Liver (tissue), 9 donors: Measurements from ENCODE around the gene IQSEC1. TPM values are rescaled to one million over a fixed set of nuclear protein-coding genes. Genes with fewer than 3 reads are reported as not detected.

Experiments
- DNase-seq: peaks from one replicate; pipeline ENCODE4 v3.0.0-alpha.2; 2017; ENCODE audit warnings: low spot score
- H3K27ac ChIP-seq, 2 donors: one replicate each; pipeline ENCODE4 v1.7.0; 2013; ENCODE audit warnings: inconsistent platforms in 2 of 2, low read length in 2 of 2, control low read depth in 1 of 2, low read depth in 1 of 2, mild to moderate bottlenecking in 1 of 2
- H3K27me3 ChIP-seq, 4 donors: one replicate each; pipeline versions ENCODE4 v1.6.1 to v1.7.0; 2013; ENCODE audit warnings: low read length in 3 of 4, inconsistent platforms in 1 of 4, mild to moderate bottlenecking in 1 of 4, moderate library complexity in 1 of 4; ENCODE audit not compliant: control insufficient read depth in 4 of 4, insufficient read depth in 4 of 4
- H3K36me3 ChIP-seq, 4 donors: one replicate each; pipeline versions ENCODE4 v1.6.1 to v1.7.0; 2013; ENCODE audit warnings: low read length in 3 of 4, mild to moderate bottlenecking in 3 of 4, low read depth in 1 of 4, moderate library complexity in 1 of 4; ENCODE audit not compliant: control insufficient read depth in 4 of 4, insufficient read depth in 3 of 4
- H3K4me1 ChIP-seq, 4 donors: one replicate each; pipeline versions ENCODE4 v1.6.1 to v1.7.0; 2013; ENCODE audit warnings: low read length in 3 of 4, mild to moderate bottlenecking in 3 of 4, moderate library complexity in 1 of 4; ENCODE audit not compliant: control insufficient read depth in 4 of 4, insufficient read depth in 4 of 4
- H3K4me3 ChIP-seq, 3 donors: one replicate each; pipeline versions ENCODE4 v1.6.1 to v1.7.0; 2013; ENCODE audit warnings: low read length in 3 of 3, control low read depth in 1 of 3, low read depth in 1 of 3, mild to moderate bottlenecking in 1 of 3
- H3K9ac ChIP-seq, 2 donors: one replicate each; pipeline ENCODE4 v1.7.0; 2013; ENCODE audit warnings: low read length in 2 of 2, mild to moderate bottlenecking in 2 of 2, moderate library complexity in 2 of 2, control low read depth in 1 of 2, low read depth in 1 of 2
- H3K9me3 ChIP-seq, 4 donors: one replicate each; pipeline versions ENCODE4 v1.6.1 to v1.7.0; 2013; ENCODE audit warnings: low read length in 3 of 4; ENCODE audit not compliant: control insufficient read depth in 4 of 4
- ATF3 ChIP-seq: IDR thresholded peaks from 2 replicates; pipeline ENCODE4 v1.6.1; 2016; ENCODE audit warnings: antibody characterized with exemption
- FOXA2 ChIP-seq: IDR thresholded peaks from 2 replicates; pipeline ENCODE4 v1.6.1; 2016; ENCODE audit warnings: antibody characterized with exemption
- HNF4A ChIP-seq, 2 donors: conservative IDR thresholded peaks; 2 replicates each; pipeline ENCODE4 v1.6.1; 2016; ENCODE audit warnings: antibody characterized with exemption in 2 of 2, mild to moderate bottlenecking in 2 of 2
- HNF4G ChIP-seq: IDR thresholded peaks from 2 replicates; pipeline ENCODE4 v1.6.1; 2016; ENCODE audit warnings: antibody characterized with exemption
- MAX ChIP-seq: IDR thresholded peaks from 2 replicates; pipeline ENCODE4 v1.6.1; 2016; ENCODE audit warnings: antibody characterized with exemption
- NR2F2 ChIP-seq: IDR thresholded peaks from 2 replicates; pipeline ENCODE4 v1.6.1; 2016; ENCODE audit warnings: antibody characterized with exemption
- RAD21 ChIP-seq, 2 donors: IDR thresholded peaks; 2 replicates each; pipeline ENCODE4 v1.6.1; 2016; ENCODE audit warnings: antibody characterized with exemption in 2 of 2, mild to moderate bottlenecking in 2 of 2
- REST ChIP-seq: IDR thresholded peaks from 2 replicates; pipeline ENCODE4 v1.6.1; 2016; ENCODE audit warnings: antibody characterized with exemption, mild to moderate bottlenecking
- RXRA ChIP-seq, 2 donors: IDR thresholded peaks; 2 replicates each; pipeline ENCODE4 v1.6.1; 2017 to 2018; ENCODE audit warnings: antibody characterized with exemption in 2 of 2, mild to moderate bottlenecking in 1 of 2
- YY1 ChIP-seq: IDR thresholded peaks from 2 replicates; pipeline ENCODE4 v1.6.1; 2016; ENCODE audit warnings: antibody characterized with exemption, mild to moderate bottlenecking
- WGBS: extraction: QIAGEN DNeasy Blood & Tissue Kit; methylation state at CpG from one replicate; pipeline ENCODE4 v1.1.7; 2013; 5-methylcytosine and 5-hydroxymethylcytosine counted together
- polyA plus RNA-seq, 2 donors: library from polyadenylated mRNA; stranded (reverse) in 1 of 2; unstranded in 1 of 2; fragments of 200-250 nt in 1 of 2; fragments of >200 nt in 1 of 2; fragmentation: Nextera tagmentation in 1 of 2; extraction: Ambion mirVana in 1 of 2; gene quantifications; one replicate each; pipeline versions ENCODE4 v1.2.1 to v1.2.3, GENCODE V29; 2013 to 2015
- total RNA-seq, 2 donors: library from RNA; depleted of rRNA; stranded (reverse); fragments of >200 nt; gene quantifications; one replicate each; pipeline ENCODE4 v1.2.3, GENCODE V29; 2014
- donor health status: healthy.
- donor health status: healthy.
- donor health status: healthy.
- donor health status: healthy.
- donor health status: healthy.

Gene IQSEC1
- total and polyA plus RNA-seq, 4 donors: 12.7 to 56.0 (median 36.2) TPM

- no peak for TF ChIP-seq REST
- no peak for TF ChIP-seq NR2F2
- TF ChIP-seq RAD21 (IDR thresholded peaks at IDR 0.05): no peak
- TF ChIP-seq RXRA (IDR thresholded peaks at IDR 0.05): no peak
- no peak for TF ChIP-seq MAX
- no peak for TF ChIP-seq YY1
- no peak for TF ChIP-seq FOXA2
- no peak for TF ChIP-seq ATF3
- no peak for TF ChIP-seq HNF4G
Measured at GRCh38 chr3:12996181-12996506, 77.1 kb downstream of the IQSEC1 start (continued).

GRCh38 chr3:12995389-12996180 lies 77.6 kb downstream of the IQSEC1 start:
- Histone ChIP-seq H3K27ac (peak overlapping the region in 1 of 2 donors; percentile 39), H3K9ac (no peak overlapping the region), H3K9me3 (no peaks in the 10 kb centered on the region), H3K4me3 (no peak overlapping the region), H3K27me3 (no peaks in the 10 kb centered on the region), H3K4me1 (peaks cover 0 to 23% (median 15%) of the 10 kb centered on the region in 4 donors), H3K36me3 (peaks cover 0 to 2% (median 0%) of the 10 kb centered on the region in 4 donors)
- WGBS: 65% methylated on average over 10 of the region's 10 CpGs
- no peak for DNase-seq
- TF ChIP-seq HNF4A (conservative IDR thresholded peaks at IDR 0.05) (peak; percentile 27 to 48), NR2F2 (no peak), REST (no peak)
